ENCODE measurements around the gene STK25. TPM values are rescaled to one million over a fixed set of nuclear protein-coding genes. Genes with fewer than 3 reads are reported as not detected.

The STK25 gene
- total and polyA plus RNA-seq, 2 experiments from 2014 or later: 183 to 192 TPM

DNA sequence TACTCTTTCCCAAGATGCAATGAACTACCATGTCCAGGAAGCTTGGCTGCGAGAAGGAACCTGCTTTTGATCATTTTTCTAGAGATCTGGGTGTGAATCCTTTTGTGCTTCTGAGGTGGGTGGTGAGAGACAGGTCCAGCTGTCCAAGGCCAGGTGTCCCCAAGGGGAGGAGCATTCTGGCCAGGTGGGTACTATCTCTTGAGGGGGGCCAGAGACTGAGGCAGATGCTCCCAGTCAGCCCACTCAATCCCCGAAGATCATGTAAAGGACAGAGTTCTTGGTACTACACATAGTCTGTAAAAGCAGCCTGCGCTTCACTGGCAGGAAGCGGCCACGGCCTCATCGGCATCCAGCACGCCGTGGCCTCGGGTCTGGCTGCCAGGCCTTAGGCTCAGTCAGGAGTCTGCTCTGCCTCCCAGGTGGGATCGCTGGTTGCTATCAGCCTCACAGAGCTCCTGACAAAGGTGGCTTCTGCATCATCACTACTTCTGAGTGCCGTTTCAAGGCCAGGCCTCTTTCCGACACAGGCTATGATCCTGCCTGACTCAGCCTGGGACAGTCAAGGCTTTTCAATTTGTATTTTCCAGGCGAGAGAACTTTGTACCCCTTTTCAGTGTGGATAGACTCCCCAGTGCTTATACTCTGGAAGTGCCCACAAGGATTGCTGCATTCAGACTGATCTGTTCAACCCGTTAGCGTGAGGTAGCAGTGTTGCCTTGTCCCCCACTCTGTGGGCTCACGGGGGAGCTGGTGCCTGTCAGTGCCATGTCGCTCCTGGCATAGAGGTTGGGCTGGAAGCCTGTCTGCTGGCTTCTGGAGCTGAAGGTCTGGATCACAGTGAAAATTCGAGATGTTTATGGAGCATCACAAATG is 29.1 kb downstream of the STK25 start:
- Histone ChIP-seq H3K9me3 (ENCODE audit: low read depth) (no peaks in the 10 kb centered on the region), H2AFZ (no peak overlapping the region), H3K79me2 (no peaks in the 10 kb centered on the region), H3K4me3 (no peak overlapping the region), H3K4me1 (ENCODE audit: insufficient read depth) (no peaks in the 10 kb centered on the region), H3K9me2 (replicated peaks; ENCODE audit: insufficient read depth) (no peaks in the 10 kb centered on the region), H4K20me1 (ENCODE audit: insufficient read depth, poor library complexity, severe bottlenecking) (no peaks in the 10 kb centered on the region), H3K36me3 (replicated peaks; ENCODE audit: insufficient read depth, low read depth) (no peaks in the 10 kb centered on the region), H3K27ac (no peak overlapping the region), H3K4me2 (no peak overlapping the region), H3K27me3 (no peaks in the 10 kb centered on the region)
- no peak for DNase-seq (ENCODE audit: low spot score)
- 94% methylated on average over 18 of the region's 18 CpGs for WGBS (ENCODE audit: low lambda C conversion rate, missing lambda C conversion rate)
- TF ChIP-seq EZH2phosphoT487 (IDR thresholded peaks at IDR 0.05; ENCODE audit: low read depth, severe bottlenecking, unreplicated experiment) (no peak), EZH2 (IDR thresholded peaks at IDR 0.05; ENCODE audit: borderline replicate concordance) (no peak), CTCF (IDR thresholded peaks at IDR 0.05; ENCODE audit: poor library complexity) (no peak)

GRCh38 chr2:241478166-241478565 is 30.2 kb downstream of the STK25 start:
- no peaks in the 10 kb centered on the region for H3K9me3 ChIP-seq (ENCODE audit: low read depth)
- WGBS (ENCODE audit: low lambda C conversion rate, missing lambda C conversion rate): 96% methylated on average over 8 of the region's 8 CpGs

DNA sequence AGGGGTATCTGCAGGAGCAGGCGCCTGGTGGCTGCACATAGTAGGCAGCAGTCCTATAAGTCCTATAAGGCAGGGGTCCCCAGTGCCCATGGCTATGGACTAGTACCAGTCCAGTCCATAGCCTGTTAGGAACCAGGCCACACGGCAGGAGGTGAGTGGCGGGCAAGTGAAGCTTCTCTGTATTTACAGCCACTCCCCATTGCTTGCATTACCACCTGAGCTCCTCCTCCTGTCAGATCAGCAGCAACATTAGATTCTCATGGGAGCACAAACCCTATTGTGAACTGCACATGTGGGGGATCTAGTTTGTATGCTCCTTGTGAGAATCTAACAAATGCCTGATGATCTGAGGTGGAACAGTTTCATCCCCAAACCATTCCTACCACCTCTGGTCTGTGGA is 33.1 kb downstream of the STK25 start:
- Histone ChIP-seq H3K36me3 (replicated peaks; ENCODE audit: insufficient read depth, low read depth) (no peaks in the 10 kb centered on the region), H2AFZ (no peak overlapping the region), H3K27ac (no peak overlapping the region), H4K20me1 (ENCODE audit: insufficient read depth, poor library complexity, severe bottlenecking) (no peaks in the 10 kb centered on the region), H3K27me3 (no peaks in the 10 kb centered on the region), H3K4me1 (ENCODE audit: insufficient read depth) (no peaks in the 10 kb centered on the region), H3K9me2 (replicated peaks; ENCODE audit: insufficient read depth) (no peaks in the 10 kb centered on the region), H3K79me2 (no peaks in the 10 kb centered on the region), H3K4me3 (no peak overlapping the region), H3K9me3 (ENCODE audit: low read depth) (no peaks in the 10 kb centered on the region), H3K4me2 (no peak overlapping the region)
- 85% methylated on average over 3 of the region's 3 CpGs for WGBS (ENCODE audit: low lambda C conversion rate, missing lambda C conversion rate)
- no peak for TF ChIP-seq EZH2 (IDR thresholded peaks at IDR 0.05; ENCODE audit: borderline replicate concordance)
- TF ChIP-seq CTCF (IDR thresholded peaks at IDR 0.05; ENCODE audit: poor library complexity): no peak
- no peak for TF ChIP-seq EZH2phosphoT487 (IDR thresholded peaks at IDR 0.05; ENCODE audit: low read depth, severe bottlenecking, unreplicated experiment)
- no peak for DNase-seq (ENCODE audit: low spot score)

More at GRCh38 chr2:241478166-241478565, 30.2 kb downstream of the STK25 start:
- Histone ChIP-seq H3K27ac (no peak overlapping the region), H3K4me2 (no peak overlapping the region), H2AFZ (no peak overlapping the region), H3K4me3 (no peak overlapping the region), H4K20me1 (ENCODE audit: insufficient read depth, poor library complexity, severe bottlenecking) (no peaks in the 10 kb centered on the region), H3K79me2 (no peaks in the 10 kb centered on the region), H3K9me2 (replicated peaks; ENCODE audit: insufficient read depth) (no peaks in the 10 kb centered on the region), H3K4me1 (ENCODE audit: insufficient read depth) (no peaks in the 10 kb centered on the region), H3K27me3 (no peaks in the 10 kb centered on the region), H3K36me3 (replicated peaks; ENCODE audit: insufficient read depth, low read depth) (no peaks in the 10 kb centered on the region)
- DNase-seq (ENCODE audit: low spot score): no peak
- no peak for TF ChIP-seq EZH2phosphoT487 (IDR thresholded peaks at IDR 0.05; ENCODE audit: low read depth, severe bottlenecking, unreplicated experiment)
- TF ChIP-seq CTCF (IDR thresholded peaks at IDR 0.05; ENCODE audit: poor library complexity): no peak
- TF ChIP-seq EZH2 (IDR thresholded peaks at IDR 0.05; ENCODE audit: borderline replicate concordance): no peak
